Lower lobe of right lung (tissue), 2 donors: Measurements from ENCODE around the gene CDKAL1. TPM values are rescaled to one million over a fixed set of nuclear protein-coding genes. Genes with fewer than 3 reads are reported as not detected.

Experiments used
- ATAC-seq, 2 donors: fragments of 200-7000 bp; cut with Tn5 transposase; one replicate each; pipeline ENCODE4 v1.9.1; 2020 to 2022; ENCODE audit warnings: mild to moderate bottlenecking in 2 of 2, moderate library complexity in 2 of 2
- DNase-seq: peaks from one replicate; pipeline ENCODE4 v3.0.0-alpha.2; 2020
- H3K27ac ChIP-seq: fragments of 200-600 bp; one replicate; pipeline ENCODE4 v1.8.0; 2022
- H3K27me3 ChIP-seq: fragments of 200-600 bp; one replicate; pipeline ENCODE4 v1.8.0; 2022; ENCODE audit warnings: low read depth
- H3K36me3 ChIP-seq: fragments of 200-600 bp; one replicate; pipeline ENCODE4 v1.8.0; 2022; ENCODE audit warnings: mild to moderate bottlenecking
- H3K4me1 ChIP-seq: fragments of 200-600 bp; one replicate; pipeline ENCODE4 v1.8.0; 2022
- H3K4me3 ChIP-seq: fragments of 200-600 bp; one replicate; pipeline ENCODE4 v1.8.0; 2022; ENCODE audit warnings: mild to moderate bottlenecking
- H3K9me3 ChIP-seq: fragments of 200-600 bp; one replicate; pipeline ENCODE4 v1.8.0; 2022
- CTCF ChIP-seq: fragments of 200-600 bp; IDR thresholded peaks from one replicate; pipeline ENCODE4 v1.8.0; 2022; ENCODE audit warnings: antibody characterized with exemption, mild to moderate bottlenecking
- intact Hi-C: fragments of 100-400 bp; cut with DNase I; formaldehyde crosslinking; loops from one replicate; pipeline ENCODE4 v1.11.0; 2022
- total RNA-seq: library from RNA; stranded (reverse); fragmentation: NEBNext Ultra II Directional; extraction: Animal tissue kit (Norgen Biotek cat#: 25700); gene quantifications from one replicate; pipeline ENCODE4 v1.2.1, GENCODE V29; 2021
- donor health status: DM: no; HTN: yes; CAD: no; lungs with severe emphysema.

Gene CDKAL1
- total RNA-seq, 1 donor from 2014 or later: 16.0 TPM

- H3K9me3 ChIP-seq: no peaks in the 10 kb centered on the region
- H3K27ac ChIP-seq: no peak overlapping the region
- DNase-seq (no peak), ATAC-seq (no peak)
- H3K27me3 ChIP-seq: no peaks in the 10 kb centered on the region
- intact Hi-C loops: no loop called here
- no peaks in the 10 kb centered on the region for H3K36me3 ChIP-seq
- no peak for TF ChIP-seq CTCF
- no peak overlapping the region for H3K4me3 ChIP-seq
- no peaks in the 10 kb centered on the region for H3K4me1 ChIP-seq
Observed at GRCh38 chr6:21142741-21143140, 608.5 kb downstream of the CDKAL1 start.

- Histone ChIP-seq H3K4me3 (no peak overlapping the region), H3K27ac (no peak overlapping the region), H3K4me1 (no peaks in the 10 kb centered on the region), H3K9me3 (no peaks in the 10 kb centered on the region), H3K27me3 (no peaks in the 10 kb centered on the region), H3K36me3 (no peaks in the 10 kb centered on the region)
- DNase-seq (no peak), ATAC-seq (no peak)
- no peak for TF ChIP-seq CTCF
- intact Hi-C loops: no loop called here
Observed at GRCh38 chr6:21143645-21144044, 609.4 kb downstream of the CDKAL1 start.

GRCh38 chr6:21144928-21145327 lies 610.7 kb downstream of the CDKAL1 start:
- Histone ChIP-seq H3K4me3 (no peak overlapping the region), H3K27me3 (no peaks in the 10 kb centered on the region), H3K9me3 (no peaks in the 10 kb centered on the region), H3K36me3 (no peaks in the 10 kb centered on the region), H3K27ac (no peak overlapping the region), H3K4me1 (no peaks in the 10 kb centered on the region)
- intact Hi-C loops: no loop called here
- TF ChIP-seq CTCF: no peak
- DNase-seq (no peak), ATAC-seq (no peak)

- no peak overlapping the region for H3K4me3 ChIP-seq
- no peak overlapping the region for H3K27ac ChIP-seq
- no peaks in the 10 kb centered on the region for H3K9me3 ChIP-seq
- no peaks in the 10 kb centered on the region for H3K4me1 ChIP-seq
- no peak for ATAC-seq
- TF ChIP-seq CTCF: no peak
- no peaks in the 10 kb centered on the region for H3K36me3 ChIP-seq
- intact Hi-C loops: no loop called here
- no peaks in the 10 kb centered on the region for H3K27me3 ChIP-seq
- no peak for DNase-seq
Observed at GRCh38 chr6:21147995-21148394, 613.7 kb downstream of the CDKAL1 start.

GRCh38 chr6:21149470-21149869 lies 615.2 kb downstream of the CDKAL1 start:
- Histone ChIP-seq H3K4me3 (no peak overlapping the region), H3K9me3 (no peaks in the 10 kb centered on the region), H3K27ac (no peak overlapping the region), H3K36me3 (no peaks in the 10 kb centered on the region), H3K4me1 (no peaks in the 10 kb centered on the region), H3K27me3 (no peaks in the 10 kb centered on the region)
- DNase-seq (no peak), ATAC-seq (no peak)
- intact Hi-C loops: no loop called here
- no peak for TF ChIP-seq CTCF

GRCh38 chr6:21150667-21151066 lies 616.4 kb downstream of the CDKAL1 start:
- ATAC-seq (no peak), DNase-seq (no peak)
- Histone ChIP-seq H3K9me3 (no peaks in the 10 kb centered on the region), H3K36me3 (no peaks in the 10 kb centered on the region), H3K27me3 (no peaks in the 10 kb centered on the region), H3K27ac (no peak overlapping the region), H3K4me1 (no peaks in the 10 kb centered on the region), H3K4me3 (no peak overlapping the region)
- TF ChIP-seq CTCF: no peak
- intact Hi-C loops: no loop called here
